Occipital lobe (tissue), 2 donors: Measurements from ENCODE around the gene POLR2A. TPM values are rescaled to one million over a fixed set of nuclear protein-coding genes. Genes with fewer than 3 reads are reported as not detected.
"Not testable (repeated sequence)": the region's sequence is repeated elsewhere in the genome, so short reads cannot be mapped to it uniquely, and the experiment has no call there.

Experiments
- DNase-seq: peaks from one replicate; lab custom pipeline; 2025; lab: John Stamatoyannopoulos, UW
- total RNA-seq: library from RNA; depleted of rRNA; stranded (reverse); fragments of >200 nt; gene quantifications from one replicate; pipeline ENCODE4 v1.2.3, GENCODE V29; 2014

The POLR2A gene
- total RNA-seq, 1 donor from 2014 or later = 54.6 TPM

DNA sequence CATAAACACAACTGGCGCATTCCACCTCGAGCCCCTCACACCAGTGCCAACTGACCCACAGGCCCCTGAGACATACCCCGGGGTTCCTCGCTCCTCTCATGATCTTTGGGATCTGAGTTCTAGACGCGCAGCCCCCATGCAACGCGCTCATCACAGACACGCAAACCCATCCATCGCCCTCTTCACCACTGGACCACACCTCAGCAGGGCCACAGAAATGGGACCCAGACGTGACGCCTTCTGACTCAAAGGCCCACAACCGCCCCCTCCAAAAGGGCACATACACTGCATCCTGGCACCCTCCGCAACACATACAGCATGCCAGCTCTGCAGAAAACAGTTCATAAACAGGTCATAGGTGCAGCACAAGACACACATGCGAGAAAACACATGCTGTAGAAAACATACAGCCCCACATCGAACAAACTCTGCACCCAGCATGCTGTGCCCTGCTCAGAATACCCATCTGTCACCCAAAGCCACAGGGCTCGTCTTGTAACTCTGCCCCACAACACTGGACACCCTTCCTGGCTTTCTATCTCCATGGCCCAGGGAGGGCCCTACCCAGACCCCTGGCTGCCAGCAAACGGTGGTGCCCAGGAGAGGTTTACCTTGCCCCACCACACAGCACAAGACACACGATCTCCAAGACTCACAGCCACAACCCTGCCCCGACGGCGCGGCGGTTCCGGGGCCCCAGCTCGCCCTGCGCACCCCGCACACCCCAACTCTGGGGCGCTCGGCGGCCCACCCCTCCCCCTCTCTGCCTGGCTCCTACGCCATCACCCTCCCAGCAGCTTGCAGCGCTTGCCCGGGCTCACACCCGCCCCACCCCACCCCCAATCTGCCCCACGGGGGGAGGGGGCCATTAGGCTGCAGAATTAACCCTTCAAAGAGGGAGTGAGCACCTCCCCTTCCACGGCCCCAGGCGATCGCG, 5.6 kb upstream of the POLR2A start:
- DNase-seq = peak; percentile 34

DNA sequence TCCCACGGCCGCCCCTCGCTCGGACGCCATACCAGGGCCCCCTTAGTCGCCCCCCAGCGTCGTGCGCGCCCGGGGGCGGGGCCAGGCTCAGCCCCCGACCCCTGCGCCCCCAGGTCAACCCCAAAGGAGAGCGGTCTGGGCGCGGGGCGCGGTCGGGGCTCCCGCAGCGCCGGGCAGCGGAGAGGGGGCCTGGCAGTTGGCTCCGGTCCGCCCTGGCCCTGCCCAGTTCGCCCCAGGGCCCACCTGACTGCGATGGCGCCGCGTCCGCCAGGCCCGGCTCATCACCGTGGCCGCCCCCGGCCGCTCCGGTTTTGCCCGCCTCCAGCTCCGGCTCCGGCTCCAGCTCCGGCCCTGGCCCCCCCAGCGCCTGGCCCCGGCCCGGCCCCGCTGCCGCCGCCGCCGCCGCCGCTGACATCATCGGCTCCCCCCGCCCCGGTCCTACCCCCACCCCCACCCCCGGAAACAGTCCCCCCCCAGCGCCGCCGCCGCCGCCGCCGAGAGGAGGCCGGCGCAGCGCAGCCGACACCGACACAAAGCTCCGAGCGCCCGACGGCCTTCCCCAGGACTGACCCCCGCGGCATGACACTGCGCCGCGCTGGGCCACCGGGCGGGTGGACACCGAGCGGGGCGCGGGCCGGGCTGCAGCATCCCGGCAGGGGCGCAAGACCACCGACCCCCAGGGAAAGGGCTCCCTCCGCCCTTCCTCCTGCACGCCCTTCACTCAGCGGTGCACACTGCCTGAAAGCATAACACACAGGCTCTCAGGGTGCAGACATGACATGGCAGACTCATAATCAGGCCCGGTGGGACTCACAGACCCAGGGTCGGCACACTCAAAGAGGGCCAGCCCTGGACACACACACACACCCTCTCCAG, 4.7 kb upstream of the POLR2A start, which contains the start of gene ZBTB4:
Gene ZBTB4 (minus strand): TSS at position 419 of the 876 bp plus-strand sequence. CDS start 12,830 bp downstream, outside the sequence.
- peak; percentile 69 for DNase-seq

DNA sequence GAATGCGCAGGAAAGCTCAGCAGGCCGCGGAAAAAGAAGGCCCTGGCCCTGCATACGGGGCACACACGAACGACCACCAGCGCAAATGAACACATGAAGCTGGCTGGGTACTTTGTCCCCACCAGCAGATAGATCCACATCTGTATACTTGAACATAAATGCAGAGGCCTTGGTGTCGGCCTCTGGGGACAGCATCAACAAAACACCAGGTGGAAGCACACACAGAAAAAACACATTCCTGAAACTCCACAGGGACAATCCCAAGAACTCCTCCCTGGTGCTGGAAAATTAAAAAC, 4.1 kb upstream of the POLR2A start:
- no peak for DNase-seq

DNA sequence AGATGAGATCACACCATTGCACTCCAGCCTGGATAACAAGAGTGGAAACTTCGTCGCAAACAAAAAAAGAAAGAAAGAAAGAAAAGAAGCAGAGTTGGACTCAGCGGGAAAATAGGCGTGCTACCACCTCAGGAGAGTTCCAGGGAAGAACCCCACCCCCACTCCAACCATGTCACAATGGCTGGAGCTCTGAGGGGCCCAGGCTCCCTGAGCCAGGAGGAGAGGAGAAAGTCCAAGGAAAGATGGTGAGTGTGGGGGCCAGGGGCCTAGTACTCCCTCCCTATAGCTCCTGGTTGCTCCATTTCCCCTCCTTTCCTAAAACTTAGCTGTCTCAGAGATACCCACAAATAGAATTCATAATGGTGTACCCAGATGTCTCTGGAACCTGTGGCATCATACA, 2.9 kb upstream of the POLR2A start, which contains the start of gene SLC35G6:
Gene SLC35G6 (plus strand): TSS at position 172 of the 400 bp plus-strand sequence. CDS start 71 bp downstream, at position 243.
- not testable (repeated sequence) for DNase-seq

DNA sequence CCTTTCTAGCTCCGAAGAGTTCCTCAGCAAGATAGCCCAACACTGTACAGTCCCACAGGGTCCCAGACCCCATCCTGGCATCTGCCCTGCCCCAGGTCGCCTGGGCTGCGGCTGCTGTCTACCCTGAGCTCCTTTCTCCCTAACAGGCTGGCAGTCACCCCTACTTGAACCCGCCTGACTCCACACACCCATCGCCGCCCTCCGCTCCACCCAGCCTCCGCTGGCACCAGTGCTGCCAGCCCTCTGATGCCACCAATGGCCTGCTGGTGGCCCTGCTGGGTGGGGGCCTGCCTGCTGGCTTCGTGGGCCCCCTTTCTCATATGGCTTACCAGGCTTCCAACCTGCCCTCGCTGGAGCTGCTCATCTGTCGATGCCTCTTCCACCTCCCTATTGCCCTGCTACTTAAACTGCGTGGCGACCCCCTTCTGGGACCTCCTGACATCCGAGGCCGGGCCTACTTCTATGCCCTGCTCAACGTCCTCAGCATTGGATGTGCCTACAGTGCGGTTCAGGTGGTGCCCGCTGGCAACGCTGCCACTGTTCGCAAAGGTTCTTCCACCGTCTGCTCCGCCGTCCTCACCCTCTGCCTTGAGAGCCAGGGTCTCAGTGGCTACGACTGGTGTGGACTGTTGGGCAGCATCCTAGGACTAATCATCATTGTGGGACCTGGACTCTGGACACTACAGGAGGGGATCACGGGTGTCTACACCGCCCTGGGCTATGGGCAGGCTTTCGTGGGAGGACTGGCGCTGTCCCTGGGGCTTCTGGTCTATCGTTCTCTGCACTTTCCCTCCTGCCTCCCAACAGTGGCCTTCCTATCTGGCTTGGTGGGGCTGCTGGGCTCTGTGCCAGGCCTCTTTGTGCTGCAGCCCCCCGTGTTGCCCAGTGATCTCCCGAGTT, 2.1 kb upstream of the POLR2A start:
- not testable (repeated sequence) for DNase-seq

DNA sequence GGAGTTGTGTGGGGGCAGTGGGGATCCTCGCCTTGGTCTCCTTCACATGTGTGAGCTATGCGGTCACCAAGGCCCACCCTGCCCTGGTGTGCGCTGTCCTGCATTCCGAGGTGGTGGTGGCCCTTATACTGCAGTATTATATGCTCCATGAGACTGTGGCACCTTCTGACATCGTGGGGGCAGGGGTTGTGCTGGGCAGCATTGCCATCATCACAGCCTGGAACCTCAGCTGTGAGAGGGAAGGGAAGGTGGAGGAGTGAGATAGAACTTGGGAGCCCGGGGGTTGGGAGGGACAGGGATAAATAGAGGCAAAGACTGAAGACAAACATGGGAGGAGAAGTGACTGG, 1.5 kb upstream of the POLR2A start:
- not testable (repeated sequence) for DNase-seq

DNA sequence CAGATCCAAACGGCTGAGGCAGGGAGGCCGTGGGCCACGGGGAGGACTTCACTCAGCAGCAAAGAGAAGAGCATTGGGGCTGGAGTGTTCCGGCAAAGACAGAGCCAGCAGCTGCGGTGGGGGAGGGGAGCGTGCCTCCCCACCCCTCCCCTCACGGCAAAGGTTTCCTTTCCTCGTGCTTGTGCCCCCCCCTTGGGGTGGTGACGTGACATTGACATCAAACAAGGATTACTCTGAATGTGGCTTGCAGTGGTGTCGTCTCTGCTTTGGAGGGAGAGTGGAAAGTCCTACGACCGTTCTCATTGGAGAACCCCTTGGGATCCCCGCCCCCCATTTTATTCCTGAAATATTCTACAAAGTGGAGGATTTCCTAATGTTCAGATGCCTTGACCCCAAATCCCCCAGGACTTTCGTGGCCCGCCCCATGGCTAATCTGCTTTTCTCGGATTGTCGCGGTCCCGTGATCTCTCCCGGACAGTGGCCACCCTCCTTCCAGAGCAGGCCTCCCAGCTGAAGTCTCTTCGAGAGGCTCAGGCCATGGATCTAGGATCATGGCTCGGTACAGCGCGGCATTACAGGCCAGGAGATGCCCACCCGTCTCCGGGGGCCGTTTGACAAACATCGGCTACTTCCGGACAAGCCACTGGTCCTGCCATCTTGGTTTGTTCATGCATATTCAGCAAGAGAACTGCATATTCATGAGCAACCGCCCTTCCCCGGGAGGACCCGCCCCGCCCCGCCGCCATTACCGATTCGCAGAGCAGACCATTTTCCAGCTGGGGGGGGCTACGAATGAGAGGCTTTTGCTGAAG, 705 bp upstream of the POLR2A start:
- peak; percentile 96 for DNase-seq

DNA sequence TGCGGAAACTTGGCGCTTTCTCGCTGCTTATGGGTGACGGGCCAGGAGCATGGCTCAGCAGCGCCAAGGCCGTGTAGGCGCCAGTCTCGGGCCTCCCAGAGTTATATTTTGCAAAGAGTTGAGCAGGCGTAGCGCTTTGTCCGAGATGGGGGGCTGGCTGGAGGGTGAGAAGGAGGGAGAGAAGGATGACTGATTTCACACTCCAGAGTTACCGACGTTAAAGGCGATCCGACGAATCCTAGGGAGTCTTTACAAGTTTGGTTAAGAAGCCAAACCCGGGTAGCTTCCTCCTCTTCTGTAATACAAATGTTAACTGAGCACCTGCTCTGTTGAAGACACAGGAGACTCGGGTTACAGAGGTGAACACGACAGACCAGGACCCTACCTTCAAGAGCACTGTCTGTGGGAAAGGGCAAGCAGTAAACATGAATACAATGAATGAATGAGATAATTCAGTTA, 782 bp downstream of the POLR2A start:
- no peak for DNase-seq

DNA sequence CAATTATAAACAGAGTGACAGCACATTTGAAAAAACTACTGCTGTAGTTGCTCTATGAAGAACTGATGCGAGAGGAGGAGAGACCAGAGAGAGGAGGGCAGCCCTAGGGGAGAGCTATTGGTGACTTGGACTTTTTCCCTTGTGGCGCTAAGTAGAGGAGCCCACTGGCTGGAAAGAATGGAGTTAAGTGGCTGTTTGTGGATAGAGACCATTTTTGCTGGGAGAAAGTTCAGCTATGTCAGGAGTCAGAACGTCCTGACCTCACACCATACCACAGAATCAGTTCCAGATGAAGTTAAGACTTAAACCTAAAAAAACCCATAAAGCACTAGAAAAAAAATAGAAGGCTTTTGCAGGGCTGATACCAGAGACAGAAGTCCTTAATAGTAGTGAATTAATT, 2.0 kb downstream of the POLR2A start:
- DNase-seq = no peak

DNA sequence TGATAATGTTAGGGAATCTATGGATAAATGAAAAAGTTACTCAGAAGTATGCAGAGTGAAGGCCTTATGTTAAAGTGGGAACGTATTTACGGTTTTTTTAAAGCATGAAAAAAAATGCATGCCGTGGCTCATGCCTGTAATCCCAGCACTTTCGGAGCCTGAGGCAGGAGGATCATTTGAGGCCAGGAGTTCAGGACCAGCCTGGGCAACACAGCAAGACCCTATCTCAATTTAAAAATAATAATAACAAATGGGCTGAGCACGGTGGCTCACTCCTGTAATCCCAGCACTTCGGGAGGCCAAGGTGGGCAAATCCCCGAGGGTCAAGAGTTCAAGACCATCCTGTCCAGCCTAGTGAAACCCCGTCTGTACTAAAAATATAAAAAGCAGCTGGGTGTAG, 6.0 kb downstream of the POLR2A start:
- no peak for DNase-seq

DNA sequence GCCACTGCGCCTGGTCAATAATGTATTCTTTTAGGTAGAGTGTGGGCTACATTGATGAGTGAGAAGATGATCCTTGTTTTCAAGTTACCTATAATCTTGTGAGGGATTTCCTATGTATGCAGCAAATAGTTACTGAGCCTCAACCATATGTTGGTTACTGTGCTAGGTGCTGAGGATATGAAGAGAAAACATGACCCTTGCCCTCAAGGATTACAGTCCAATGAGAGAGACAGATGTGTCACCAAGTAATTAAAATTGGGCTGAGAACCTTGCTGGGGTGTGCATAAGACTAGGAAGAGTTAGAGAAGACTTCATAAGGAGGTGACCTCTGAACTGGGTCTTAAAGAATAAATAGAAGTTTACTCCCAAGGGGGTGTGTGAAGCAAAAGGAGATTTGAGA, 7.4 kb downstream of the POLR2A start:
- DNase-seq = no peak

DNA sequence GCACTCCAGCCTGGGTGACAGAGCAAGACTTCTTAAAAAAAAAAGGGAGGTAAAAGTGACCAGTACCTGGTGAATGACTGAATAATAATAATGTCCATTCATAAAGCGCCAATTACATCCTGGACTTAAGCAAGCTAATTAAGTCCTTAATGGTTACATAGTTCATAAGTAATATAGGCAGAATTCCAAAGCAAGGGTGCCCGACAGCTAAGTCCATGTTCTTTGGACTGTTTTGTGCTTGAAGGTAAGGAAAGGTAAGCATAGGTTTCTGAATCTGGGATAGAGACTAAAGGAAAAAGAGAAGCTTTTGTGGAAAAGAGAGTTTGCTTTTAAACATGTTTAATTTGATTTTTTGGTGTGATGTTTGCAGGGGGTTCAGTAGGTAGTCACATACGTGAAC, 9.8 kb downstream of the POLR2A start:
- DNase-seq = no peak

DNA sequence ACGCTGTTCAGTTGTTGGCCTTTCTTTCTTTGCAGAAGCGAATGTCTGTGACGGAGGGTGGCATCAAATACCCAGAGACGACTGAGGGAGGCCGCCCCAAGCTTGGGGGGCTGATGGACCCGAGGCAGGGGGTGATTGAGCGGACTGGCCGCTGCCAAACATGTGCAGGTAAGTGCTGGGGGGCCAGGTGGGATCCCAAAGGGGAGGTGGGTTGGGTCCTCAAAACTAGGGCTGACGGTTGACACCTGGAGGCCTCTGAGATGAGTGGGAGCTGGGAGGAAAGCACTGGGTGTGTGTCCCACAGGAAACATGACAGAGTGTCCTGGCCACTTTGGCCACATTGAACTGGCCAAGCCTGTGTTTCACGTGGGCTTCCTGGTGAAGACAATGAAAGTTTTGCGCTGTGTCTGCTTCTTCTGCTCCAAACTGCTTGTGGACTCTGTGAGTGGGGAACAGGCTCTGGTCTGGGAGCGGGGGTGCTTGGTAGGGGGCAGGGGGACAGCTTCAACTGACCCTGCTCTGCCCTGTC, 11.8 kb downstream of the POLR2A start:
- no peak for DNase-seq

DNA sequence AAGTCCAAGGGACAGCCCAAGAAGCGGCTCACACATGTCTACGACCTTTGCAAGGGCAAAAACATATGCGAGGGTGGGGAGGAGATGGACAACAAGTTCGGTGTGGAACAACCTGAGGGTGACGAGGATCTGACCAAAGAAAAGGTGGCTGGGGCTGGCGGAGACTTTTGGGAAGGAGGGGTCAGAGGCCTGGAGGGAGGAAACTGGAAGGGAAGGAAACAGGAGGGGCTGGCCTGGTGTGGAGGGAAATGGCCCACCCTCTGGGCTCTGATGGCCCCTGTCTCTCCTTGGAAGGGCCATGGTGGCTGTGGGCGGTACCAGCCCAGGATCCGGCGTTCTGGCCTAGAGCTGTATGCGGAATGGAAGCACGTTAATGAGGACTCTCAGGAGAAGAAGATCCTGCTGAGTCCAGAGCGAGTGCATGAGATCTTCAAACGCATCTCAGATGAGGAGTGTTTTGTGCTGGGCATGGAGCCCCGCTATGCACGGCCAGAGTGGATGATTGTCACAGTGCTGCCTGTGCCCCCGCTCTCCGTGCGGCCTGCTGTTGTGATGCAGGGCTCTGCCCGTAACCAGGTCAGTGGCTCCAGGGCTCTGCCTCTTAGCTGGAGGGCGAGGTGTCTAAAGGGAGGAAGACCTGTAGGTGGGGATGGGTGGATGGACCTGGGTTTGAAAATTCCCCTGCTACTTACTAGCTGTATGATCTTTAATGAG, 12.5 kb downstream of the POLR2A start:
- DNase-seq = no peak

DNA sequence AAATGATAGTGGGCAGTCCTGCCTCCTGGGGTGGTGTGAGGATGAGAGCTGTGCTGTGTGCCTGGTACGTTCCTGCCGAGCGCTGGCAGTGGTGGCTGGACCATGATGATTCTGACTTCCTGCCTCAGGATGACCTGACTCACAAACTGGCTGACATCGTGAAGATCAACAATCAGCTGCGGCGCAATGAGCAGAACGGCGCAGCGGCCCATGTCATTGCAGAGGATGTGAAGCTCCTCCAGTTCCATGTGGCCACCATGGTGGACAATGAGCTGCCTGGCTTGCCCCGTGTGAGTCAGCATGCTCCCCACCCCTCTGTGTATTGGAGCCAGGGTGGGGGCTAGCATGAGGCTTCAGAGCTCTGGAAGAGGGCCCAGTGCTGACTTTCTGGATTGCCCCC, 13.1 kb downstream of the POLR2A start:
- no peak for DNase-seq

DNA sequence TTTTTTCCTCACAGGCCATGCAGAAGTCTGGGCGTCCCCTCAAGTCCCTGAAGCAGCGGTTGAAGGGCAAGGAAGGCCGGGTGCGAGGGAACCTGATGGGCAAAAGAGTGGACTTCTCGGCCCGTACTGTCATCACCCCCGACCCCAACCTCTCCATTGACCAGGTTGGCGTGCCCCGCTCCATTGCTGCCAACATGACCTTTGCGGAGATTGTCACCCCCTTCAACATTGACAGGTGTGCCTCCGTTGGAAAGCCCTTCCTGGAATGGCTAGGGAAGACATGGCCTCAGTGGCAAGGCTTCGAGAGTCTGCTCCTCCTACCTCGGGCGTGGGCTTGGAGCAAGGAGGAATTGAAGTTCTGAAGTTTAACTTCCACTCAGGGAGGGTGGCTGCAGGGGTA, 13.5 kb downstream of the POLR2A start:
- no peak for DNase-seq

DNA sequence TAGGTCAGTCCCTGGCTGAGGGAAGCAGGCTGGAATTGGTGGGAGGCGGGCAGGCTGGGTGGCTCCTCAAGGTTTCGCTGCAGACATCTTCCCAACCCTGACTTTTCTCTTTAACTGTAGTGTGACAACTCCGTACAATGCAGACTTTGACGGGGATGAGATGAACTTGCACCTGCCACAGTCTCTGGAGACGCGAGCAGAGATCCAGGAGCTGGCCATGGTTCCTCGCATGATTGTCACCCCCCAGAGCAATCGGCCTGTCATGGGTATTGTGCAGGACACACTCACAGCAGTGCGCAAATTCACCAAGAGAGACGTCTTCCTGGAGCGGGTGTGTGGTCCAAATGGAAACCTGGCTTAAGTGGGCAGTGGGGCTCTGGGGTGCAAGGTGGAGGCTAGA, 15.0 kb downstream of the POLR2A start:
- no peak for DNase-seq

DNA sequence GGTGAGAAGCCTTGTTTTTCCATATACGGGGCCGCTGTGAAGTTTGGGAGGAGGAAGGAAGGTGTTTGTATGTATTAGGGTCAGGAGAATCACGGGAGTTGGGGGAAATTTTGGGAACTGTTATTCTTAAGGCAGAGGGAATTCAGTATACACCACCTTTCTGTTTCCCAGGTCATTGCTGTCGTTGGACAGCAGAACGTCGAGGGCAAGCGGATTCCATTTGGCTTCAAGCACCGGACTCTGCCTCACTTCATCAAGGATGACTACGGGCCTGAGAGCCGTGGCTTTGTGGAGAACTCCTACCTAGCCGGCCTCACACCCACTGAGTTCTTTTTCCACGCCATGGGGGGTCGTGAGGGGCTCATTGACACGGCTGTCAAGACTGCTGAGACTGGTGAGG, 17.6 kb downstream of the POLR2A start:
- no peak for DNase-seq

DNA sequence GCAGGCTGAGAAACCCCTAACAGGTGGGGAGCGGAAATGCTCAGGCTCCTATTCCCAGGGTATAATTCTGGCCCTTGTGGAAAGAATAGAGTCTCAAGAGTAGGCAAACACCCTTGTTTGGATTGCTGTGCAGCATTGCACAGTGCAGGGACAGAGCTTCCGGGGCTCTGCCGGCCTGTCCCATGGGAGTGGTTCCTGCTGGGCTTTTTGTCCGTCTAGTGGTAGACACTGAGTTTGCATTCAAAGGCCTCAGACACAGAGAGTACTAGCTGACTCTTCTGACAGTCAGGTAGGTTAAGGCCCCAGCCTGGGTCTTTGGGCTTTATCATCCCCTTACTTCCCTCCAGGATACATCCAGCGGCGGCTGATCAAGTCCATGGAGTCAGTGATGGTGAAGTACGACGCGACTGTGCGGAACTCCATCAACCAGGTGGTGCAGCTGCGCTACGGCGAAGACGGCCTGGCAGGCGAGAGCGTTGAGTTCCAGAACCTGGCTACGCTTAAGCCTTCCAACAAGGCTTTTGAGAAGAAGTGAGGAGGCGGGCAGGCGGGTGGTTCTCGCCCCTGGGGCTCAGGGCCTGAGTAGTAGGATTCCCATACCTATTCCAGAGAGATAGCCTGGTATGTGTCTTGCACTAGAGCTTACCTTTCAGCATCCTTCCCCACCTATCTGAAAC, 18.1 kb downstream of the POLR2A start:
- no peak for DNase-seq
